Loucy (cell line): Measurements from ENCODE around the gene JARID2.

Experiments
- CTCF ChIP-seq: fragments of 200-600 bp; sonication (generic); conservative IDR thresholded peaks from 2 replicates; pipeline ENCODE4 v1.5.1; 2014; ENCODE audit warnings: mild to moderate bottlenecking, antibody characterized with exemption, low read length
- EZH2phosphoT487 ChIP-seq: fragments of 200-600 bp; IDR thresholded peaks from 2 replicates; pipeline ENCODE4 v1.6.1; 2018; ENCODE audit warnings: antibody characterized with exemption, mild to moderate bottlenecking, moderate library complexity, borderline replicate concordance

GRCh38 chr6:15396808-15397207 lies 150.9 kb downstream of the JARID2 start:
- no peak for TF ChIP-seq CTCF
- TF ChIP-seq EZH2phosphoT487: no peak
